HG03066 (cell line): ENCODE data around the gene GRIK2.

Experiments used
- ATAC-seq: cut with Tn5 transposase; IDR thresholded peaks from one replicate; pipeline ENCODE4 v1.9.1; 2021; ENCODE audit warnings: low read depth; ENCODE audit not compliant: unreplicated experiment

Gene GRIK2

GRCh38 chr6:101531538-101531937, 138.0 kb downstream of the GRIK2 start:
- no peak for ATAC-seq

DNA sequence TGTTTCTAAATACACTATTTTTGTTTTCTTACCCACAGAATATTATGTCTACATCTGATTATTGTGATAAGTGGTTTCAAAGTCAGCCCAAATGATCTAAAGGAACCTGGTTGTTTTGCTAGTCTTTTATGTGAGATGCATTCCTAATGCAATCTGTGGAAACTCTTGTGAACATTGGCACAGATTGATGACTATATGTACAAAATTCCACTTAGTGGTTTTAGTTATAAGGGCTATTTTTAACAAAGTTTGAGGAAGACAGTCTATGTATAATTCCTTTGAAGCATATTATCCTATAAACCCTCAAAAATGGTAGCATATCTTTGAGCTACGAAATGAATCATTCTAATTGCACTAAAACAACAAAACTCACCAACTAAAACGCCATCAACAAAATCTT, 140.9 kb downstream of the GRIK2 start:
- ATAC-seq: no peak

GRCh38 chr6:101534821-101535220, 141.3 kb downstream of the GRIK2 start:
- ATAC-seq: no peak

GRCh38 chr6:101537753-101538316, 144.3 kb downstream of the GRIK2 start:
- no peak for ATAC-seq

DNA sequence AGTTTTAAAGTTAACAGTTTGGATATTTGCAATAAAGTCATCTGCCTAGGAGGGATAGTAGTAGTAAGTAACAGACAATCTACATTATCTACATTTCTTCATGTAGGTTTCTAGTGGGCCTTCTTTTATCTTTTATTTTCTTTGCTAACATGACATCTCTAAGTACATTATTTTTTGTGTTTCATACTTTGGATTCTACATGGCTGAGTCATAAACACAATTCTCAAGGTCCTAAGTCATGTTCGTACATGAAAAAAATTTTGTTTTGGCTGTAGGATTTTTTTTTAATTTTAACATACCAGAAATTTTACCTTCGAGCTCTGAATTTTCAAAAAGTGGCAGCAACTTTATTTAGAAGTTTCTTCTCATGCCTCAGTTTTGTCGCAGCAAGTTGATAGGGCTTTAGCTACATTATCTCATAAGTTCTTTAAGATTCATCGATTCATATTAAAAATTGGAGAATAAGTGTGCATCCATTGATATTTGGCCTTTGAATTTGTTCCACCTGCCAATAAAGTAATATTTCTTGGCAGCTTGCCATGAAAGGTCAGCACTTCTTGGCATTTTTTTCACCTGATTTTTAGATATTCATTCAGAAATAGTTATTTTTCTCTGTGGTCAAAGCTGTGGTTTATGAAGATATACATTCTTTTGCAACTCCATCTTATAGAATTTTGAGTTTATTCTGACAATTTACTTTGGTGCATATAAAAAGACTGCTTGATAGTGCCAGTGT, 146.2 kb downstream of the GRIK2 start:
- ATAC-seq: no peak

GRCh38 chr6:101541894-101542293, 148.4 kb downstream of the GRIK2 start:
- no peak for ATAC-seq

DNA sequence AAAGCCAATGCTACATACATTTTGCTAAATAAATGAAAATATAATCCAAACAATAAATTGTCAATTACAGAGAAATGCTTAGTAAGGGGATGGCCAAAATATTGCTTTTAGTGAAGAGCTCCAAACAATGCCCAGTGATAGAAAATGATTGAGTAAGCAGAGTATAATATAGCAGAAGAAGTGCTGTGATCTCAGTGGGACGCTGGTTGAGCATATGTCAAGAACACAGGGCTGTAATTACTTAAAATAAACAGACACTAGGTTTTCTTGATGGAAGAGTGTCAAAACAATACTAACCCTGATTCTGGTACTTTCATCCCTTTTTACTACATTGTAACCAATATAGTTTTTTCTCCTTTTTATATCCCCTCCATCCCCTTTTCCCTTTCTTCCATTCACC, 150.3 kb downstream of the GRIK2 start:
- ATAC-seq: no peak

DNA sequence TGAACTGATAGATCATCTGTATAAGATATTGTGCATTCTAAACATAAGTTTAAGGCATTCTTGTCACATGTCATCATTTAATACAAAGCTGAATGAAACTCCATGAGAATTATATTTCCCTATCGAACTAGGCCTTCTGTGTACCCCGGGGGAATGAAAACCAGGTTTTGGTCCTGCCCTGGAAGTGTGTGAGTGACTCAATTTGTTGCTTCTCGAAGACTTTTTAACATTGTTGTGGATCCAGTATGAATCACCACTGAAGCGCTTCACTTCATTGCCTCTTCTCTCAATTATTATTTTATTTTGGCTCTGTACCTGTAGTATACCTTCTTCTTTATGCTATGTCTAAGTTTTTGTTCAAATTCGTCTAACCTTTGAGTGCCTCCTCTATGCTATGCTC, 150.8 kb downstream of the GRIK2 start:
- no peak for ATAC-seq

DNA sequence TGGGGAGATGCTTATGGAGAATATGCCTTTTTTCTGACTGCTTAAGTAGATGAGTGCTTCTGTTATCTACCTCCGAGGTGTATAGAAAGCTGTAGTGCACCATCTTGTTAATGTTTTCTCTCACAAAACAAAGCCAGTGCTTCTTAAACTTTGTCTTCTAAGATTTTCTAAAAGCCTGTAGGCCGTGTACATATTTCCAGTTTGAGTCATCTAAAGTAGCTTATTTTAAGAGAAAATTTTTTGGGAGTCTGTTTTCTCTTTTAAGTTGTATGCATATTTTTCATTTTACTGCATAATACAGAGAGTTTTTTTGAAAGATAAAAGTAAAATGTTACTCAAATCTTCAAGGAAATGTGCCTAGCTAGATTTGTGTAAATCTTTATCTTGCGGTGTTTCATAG, 151.7 kb downstream of the GRIK2 start:
- ATAC-seq: no peak

GRCh38 chr6:101550451-101550850, 156.9 kb downstream of the GRIK2 start:
- ATAC-seq: no peak

DNA sequence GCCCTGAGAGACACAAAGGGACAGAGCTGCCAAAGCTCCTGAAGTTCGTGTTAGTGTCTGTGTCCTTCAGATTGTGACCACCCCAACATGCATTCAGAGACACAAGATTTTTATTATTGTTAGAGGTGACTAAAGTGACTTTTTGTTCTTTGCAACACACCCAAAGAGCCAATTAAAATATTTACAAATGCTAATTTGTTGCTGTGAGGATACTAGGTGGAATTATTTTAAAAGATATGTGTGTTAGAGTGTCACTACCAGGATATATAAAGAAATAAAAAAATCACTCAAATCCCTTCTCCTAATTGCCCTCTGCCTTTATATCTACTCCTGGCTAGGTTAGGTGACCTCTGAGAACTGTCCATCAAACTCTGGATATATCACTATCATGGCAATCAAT, 160.7 kb downstream of the GRIK2 start:
- ATAC-seq: no peak

GRCh38 chr6:101558712-101559111, 165.2 kb downstream of the GRIK2 start:
- ATAC-seq: no peak

GRCh38 chr6:101572627-101573026, 179.1 kb downstream of the GRIK2 start:
- no peak for ATAC-seq

DNA sequence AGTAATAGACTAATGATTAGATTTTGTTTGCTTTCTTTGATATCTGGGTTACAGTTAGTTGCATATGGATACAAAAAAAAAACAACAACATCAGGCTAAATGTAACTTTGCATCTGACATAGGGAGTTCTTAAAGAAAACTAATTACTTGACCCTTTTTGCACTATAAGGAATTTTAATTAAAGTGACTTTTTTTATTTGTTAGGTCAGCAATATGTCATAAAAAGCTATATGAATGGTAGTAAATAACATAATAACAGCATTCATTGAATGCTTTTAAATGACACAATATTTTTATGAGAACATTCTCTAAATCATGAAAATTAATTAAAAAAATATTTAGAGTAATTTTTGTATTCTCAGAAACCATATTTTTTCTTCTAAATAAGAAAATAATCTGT, 183.6 kb downstream of the GRIK2 start:
- no peak for ATAC-seq

- no peak for ATAC-seq
Observed at GRCh38 chr6:101578306-101578705, 184.8 kb downstream of the GRIK2 start.

GRCh38 chr6:101582792-101583191, 189.3 kb downstream of the GRIK2 start:
- ATAC-seq: no peak

DNA sequence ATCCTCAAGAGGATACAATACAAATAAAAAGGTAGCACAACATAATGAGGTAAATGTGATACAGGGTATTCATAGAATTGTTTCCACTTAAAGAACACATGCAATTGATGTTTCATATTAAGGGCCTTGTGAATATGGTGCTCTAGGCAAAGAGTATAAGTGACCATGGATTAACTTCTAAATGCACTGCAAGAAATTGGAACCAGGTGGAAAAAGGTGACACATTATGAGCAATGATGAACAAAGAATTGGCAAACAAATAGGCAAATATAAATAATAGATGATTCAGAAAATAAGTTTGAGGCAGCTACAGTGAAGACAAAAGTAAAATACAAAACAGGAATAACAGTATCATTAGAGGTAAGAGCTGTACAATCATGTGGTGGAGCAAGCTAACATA, 192.0 kb downstream of the GRIK2 start:
- ATAC-seq: no peak

DNA sequence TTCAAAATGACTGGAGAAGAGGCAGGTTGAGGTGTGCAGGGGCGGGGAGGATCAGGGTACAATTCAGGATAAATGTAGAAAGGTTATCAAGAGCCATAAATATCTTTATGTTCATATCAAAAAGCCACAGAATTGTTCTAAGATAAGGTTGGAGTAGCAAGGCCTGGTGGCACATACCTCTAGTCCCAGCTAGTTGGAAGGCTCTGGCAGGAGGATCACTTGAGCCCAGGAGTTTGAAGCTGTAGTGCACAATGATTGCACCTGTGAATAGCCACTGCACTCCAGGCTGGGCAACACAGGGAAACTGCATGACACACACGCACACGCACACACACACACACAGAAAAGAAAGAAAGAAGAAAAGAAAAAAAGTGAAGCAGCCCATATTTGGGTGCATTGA, 194.8 kb downstream of the GRIK2 start:
- no peak for ATAC-seq

GRCh38 chr6:101595276-101595675, 201.8 kb downstream of the GRIK2 start:
- ATAC-seq: no peak

DNA sequence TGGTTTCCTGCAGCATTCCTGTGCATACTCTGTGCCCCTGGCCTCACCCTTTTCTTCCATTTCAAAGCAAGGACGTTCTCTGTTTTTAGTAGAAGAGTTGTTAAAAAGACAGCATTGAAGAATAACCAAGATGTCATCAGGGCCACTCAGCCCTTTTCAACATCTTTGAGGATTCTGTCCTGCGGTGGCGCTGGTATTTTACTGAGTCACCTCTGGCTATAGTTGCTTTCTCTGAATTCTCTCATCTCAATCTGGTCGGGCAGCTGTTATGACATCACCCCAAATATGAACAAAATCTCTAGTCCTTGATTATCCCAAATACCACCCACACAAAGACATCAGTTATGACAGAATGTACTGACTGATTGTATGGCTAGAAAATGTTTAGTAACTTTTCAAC, 204.2 kb downstream of the GRIK2 start:
- ATAC-seq: no peak

GRCh38 chr6:101605426-101605825, 211.9 kb downstream of the GRIK2 start:
- ATAC-seq: no peak

GRCh38 chr6:101605874-101606273, 212.4 kb downstream of the GRIK2 start:
- ATAC-seq: no peak
